H1 (cell line): Measurements from ENCODE around the gene CNGB1. TPM values are rescaled to one million over a fixed set of nuclear protein-coding genes. Genes with fewer than 3 reads are reported as not detected.

Source experiments
- polyA plus RNA-seq, 7 experiments: library from polyadenylated mRNA; depleted of rRNA in 3 of 7; stranded (reverse) in 5 of 7; unstranded in 2 of 7; fragments of >200 nt in 5 of 7; fragments of 200-250 nt in 2 of 7; gene quantifications; 1 replicate in 5 of 7; 2 replicates in 1 of 7; 4 replicates in 1 of 7; pipeline versions ENCODE4 v1.2.1 to v1.2.3, GENCODE V29; 2011 to 2013; ENCODE audit warnings: missing spikeins in 2 of 7, mixed read lengths in 2 of 7
- total RNA-seq: library from RNA; stranded (reverse); fragmentation: NEBNext Ultra II Directional; extraction: Animal tissue kit (Norgen Biotek cat#: 25700); gene quantifications from 2 replicates; pipeline ENCODE4 v1.2.1, GENCODE V29; 2021
- TF ChIP-seq, protein P1 (sequence below): fragments of 300-600 bp; sonication (generic); IDR thresholded peaks from 2 replicates; pipeline ENCODE4 v1.7.1; 2012; ENCODE audit warnings: low read length, moderate library complexity, mild to moderate bottlenecking, inconsistent platforms; ENCODE audit not compliant: insufficient replicate concordance

CNGB1 gene
- total and polyA plus RNA-seq, 2 of the 8 experiments (the other 6 are each of a cell fraction or from before 2014, with no cell fraction given): not detected

DNA sequence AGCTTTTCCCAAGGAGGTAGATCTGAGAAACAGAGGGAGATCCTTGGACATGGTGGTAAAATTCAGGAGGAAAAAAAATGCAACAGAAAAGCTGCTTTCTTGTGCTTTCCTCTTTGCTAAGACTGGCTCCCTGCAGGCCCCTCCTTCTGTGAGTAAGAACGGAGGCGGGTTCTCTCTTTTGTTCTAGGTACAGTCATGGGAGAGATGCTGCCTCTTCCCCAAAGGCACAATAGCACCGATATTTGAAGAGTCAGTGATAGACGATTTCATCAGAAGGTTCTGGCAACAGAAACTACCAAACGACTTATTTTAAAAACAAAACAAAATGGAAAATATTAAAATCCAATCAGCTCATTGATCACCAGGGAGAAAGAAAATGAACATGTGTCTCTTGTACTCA lies 136.0 kb downstream of the CNGB1 start (continued):
- TF ChIP-seq, protein P1, sequence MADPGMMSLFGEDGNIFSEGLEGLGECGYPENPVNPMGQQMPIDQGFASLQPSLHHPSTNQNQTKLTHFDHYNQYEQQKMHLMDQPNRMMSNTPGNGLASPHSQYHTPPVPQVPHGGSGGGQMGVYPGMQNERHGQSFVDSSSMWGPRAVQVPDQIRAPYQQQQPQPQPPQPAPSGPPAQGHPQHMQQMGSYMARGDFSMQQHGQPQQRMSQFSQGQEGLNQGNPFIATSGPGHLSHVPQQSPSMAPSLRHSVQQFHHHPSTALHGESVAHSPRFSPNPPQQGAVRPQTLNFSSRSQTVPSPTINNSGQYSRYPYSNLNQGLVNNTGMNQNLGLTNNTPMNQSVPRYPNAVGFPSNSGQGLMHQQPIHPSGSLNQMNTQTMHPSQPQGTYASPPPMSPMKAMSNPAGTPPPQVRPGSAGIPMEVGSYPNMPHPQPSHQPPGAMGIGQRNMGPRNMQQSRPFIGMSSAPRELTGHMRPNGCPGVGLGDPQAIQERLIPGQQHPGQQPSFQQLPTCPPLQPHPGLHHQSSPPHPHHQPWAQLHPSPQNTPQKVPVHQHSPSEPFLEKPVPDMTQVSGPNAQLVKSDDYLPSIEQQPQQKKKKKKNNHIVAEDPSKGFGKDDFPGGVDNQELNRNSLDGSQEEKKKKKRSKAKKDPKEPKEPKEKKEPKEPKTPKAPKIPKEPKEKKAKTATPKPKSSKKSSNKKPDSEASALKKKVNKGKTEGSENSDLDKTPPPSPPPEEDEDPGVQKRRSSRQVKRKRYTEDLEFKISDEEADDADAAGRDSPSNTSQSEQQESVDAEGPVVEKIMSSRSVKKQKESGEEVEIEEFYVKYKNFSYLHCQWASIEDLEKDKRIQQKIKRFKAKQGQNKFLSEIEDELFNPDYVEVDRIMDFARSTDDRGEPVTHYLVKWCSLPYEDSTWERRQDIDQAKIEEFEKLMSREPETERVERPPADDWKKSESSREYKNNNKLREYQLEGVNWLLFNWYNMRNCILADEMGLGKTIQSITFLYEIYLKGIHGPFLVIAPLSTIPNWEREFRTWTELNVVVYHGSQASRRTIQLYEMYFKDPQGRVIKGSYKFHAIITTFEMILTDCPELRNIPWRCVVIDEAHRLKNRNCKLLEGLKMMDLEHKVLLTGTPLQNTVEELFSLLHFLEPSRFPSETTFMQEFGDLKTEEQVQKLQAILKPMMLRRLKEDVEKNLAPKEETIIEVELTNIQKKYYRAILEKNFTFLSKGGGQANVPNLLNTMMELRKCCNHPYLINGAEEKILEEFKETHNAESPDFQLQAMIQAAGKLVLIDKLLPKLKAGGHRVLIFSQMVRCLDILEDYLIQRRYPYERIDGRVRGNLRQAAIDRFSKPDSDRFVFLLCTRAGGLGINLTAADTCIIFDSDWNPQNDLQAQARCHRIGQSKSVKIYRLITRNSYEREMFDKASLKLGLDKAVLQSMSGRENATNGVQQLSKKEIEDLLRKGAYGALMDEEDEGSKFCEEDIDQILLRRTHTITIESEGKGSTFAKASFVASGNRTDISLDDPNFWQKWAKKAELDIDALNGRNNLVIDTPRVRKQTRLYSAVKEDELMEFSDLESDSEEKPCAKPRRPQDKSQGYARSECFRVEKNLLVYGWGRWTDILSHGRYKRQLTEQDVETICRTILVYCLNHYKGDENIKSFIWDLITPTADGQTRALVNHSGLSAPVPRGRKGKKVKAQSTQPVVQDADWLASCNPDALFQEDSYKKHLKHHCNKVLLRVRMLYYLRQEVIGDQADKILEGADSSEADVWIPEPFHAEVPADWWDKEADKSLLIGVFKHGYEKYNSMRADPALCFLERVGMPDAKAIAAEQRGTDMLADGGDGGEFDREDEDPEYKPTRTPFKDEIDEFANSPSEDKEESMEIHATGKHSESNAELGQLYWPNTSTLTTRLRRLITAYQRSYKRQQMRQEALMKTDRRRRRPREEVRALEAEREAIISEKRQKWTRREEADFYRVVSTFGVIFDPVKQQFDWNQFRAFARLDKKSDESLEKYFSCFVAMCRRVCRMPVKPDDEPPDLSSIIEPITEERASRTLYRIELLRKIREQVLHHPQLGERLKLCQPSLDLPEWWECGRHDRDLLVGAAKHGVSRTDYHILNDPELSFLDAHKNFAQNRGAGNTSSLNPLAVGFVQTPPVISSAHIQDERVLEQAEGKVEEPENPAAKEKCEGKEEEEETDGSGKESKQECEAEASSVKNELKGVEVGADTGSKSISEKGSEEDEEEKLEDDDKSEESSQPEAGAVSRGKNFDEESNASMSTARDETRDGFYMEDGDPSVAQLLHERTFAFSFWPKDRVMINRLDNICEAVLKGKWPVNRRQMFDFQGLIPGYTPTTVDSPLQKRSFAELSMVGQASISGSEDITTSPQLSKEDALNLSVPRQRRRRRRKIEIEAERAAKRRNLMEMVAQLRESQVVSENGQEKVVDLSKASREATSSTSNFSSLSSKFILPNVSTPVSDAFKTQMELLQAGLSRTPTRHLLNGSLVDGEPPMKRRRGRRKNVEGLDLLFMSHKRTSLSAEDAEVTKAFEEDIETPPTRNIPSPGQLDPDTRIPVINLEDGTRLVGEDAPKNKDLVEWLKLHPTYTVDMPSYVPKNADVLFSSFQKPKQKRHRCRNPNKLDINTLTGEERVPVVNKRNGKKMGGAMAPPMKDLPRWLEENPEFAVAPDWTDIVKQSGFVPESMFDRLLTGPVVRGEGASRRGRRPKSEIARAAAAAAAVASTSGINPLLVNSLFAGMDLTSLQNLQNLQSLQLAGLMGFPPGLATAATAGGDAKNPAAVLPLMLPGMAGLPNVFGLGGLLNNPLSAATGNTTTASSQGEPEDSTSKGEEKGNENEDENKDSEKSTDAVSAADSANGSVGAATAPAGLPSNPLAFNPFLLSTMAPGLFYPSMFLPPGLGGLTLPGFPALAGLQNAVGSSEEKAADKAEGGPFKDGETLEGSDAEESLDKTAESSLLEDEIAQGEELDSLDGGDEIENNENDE: no peak
